ENCODE results near the gene SLC35F2. TPM values are rescaled to one million over a fixed set of nuclear protein-coding genes. Genes with fewer than 3 reads are reported as not detected.

Gene SLC35F2
- total and polyA plus RNA-seq, 2 of the 8 experiments (the other 6 are each of a cell fraction or from before 2014, with no cell fraction given), result 15.1 to 29.7 TPM

GRCh38 chr11:107836851-107837250, 21.7 kb downstream of the SLC35F2 start:
- no peak overlapping the region for H2BK120ac ChIP-seq (replicated peaks; ENCODE audit: low read depth, low read length)
- H3K9me3 ChIP-seq (ENCODE audit: insufficient read depth in 2 of 2, low read depth in 1 of 2, low read length in 1 of 2), result no peaks in the 10 kb centered on the region
- CTCF ChIA-PET (ENCODE audit: partially characterized antibody), result interaction anchor here (0.6 to 1.2 kb wide), 4 partner anchors 11 to 491 kb away, joined by 3 read pairs; no protein-coding TSS in a partner anchor
- H3K27ac ChIP-seq (ENCODE audit: low read depth, low read length), result no peak overlapping the region
- H3K18ac ChIP-seq (ENCODE audit: extremely low read depth, low read length), result no peak overlapping the region
- no peak overlapping the region for H3K14ac ChIP-seq (ENCODE audit: insufficient read length)
- no peaks in the 10 kb centered on the region for H3K36me3 ChIP-seq (ENCODE audit: control insufficient read depth in 2 of 4, insufficient read depth in 4 of 4, low read length in 3 of 4)
- peaks cover 4% of the 10 kb centered on the region; the same call in 1 of the 2 replicates for H3K79me1 ChIP-seq (ENCODE audit: low read depth, low read length)
- H3K4ac ChIP-seq (replicated peaks; ENCODE audit: insufficient read length, low read depth, low read length), result no peak overlapping the region
- peaks cover 0 to 5% (median 2%) of the 10 kb centered on the region in 4 experiments; a peak in 4 of 7 replicates for H3K4me1 ChIP-seq (replicated peaks in 1 of 4; ENCODE audit: control insufficient read depth in 3 of 4, insufficient read depth in 4 of 4, low read length in 3 of 4)
- H2AK5ac ChIP-seq (ENCODE audit: low read depth, low read length), result no peak overlapping the region
- H3K4me3 ChIP-seq (ENCODE audit: extremely low read depth in 1 of 4, insufficient read depth in 2 of 4, low read depth in 3 of 4, low read length in 4 of 4), result no peak overlapping the region
- TF ChIP-seq RXRA (IDR thresholded peaks at IDR 0.05; ENCODE audit: insufficient read depth, low read depth, low read length) (no peak), MAX (IDR thresholded peaks at IDR 0.05) (no peak), JUND (IDR thresholded peaks at IDR 0.05; ENCODE audit: low read length) (no peak), EGR1 (IDR thresholded peaks at IDR 0.05; ENCODE audit: borderline replicate concordance, low read depth, low read length) (no peak), EP300 (IDR thresholded peaks at IDR 0.05; ENCODE audit: borderline replicate concordance in 1 of 2, low read depth in 2 of 2, low read length in 2 of 2) (no peak)
- H3K4me2 ChIP-seq (ENCODE audit: insufficient read depth in 1 of 2, low read depth in 2 of 2, low read length in 2 of 2), result no peak overlapping the region
- no peak overlapping the region for H2AFZ ChIP-seq (ENCODE audit: low read length)
- H4K8ac ChIP-seq (ENCODE audit: extremely low read depth, insufficient read depth, low read length), result no peak overlapping the region
- no peaks in the 10 kb centered on the region for H3K23me2 ChIP-seq (ENCODE audit: low read depth, low read length)
- H3K79me2 ChIP-seq (ENCODE audit: control insufficient read depth in 1 of 2, insufficient read depth in 2 of 2, low read length in 2 of 2), result peaks cover 0 to 26% of the 10 kb centered on the region in 2 experiments; a peak in 2 of 4 replicates
- no peak overlapping the region for H3K56ac ChIP-seq (replicated peaks; ENCODE audit: insufficient read length, low read depth, low read length)
- peaks cover 0 to 2% (median 0%) of the 10 kb centered on the region in 4 experiments; a peak in 1 of 7 replicates for H3K27me3 ChIP-seq (replicated peaks in 1 of 4; ENCODE audit: control insufficient read depth in 3 of 4, extremely low read depth in 1 of 4, insufficient read depth in 3 of 4, low read length in 3 of 4)
- peaks cover 3 to 5% of the 10 kb centered on the region in 2 experiments for H4K20me1 ChIP-seq (replicated peaks in 1 of 2; ENCODE audit: control insufficient read depth in 1 of 2, insufficient read depth in 2 of 2, low read length in 2 of 2)
- POLR2A ChIA-PET (ENCODE audit: partially characterized antibody), result interaction anchor here (1.5 kb wide), 1 partner anchor 11 kb away, joined by 6 read pairs; no protein-coding TSS in a partner anchor
- DNase-seq (ENCODE audit: low read depth in 1 of 2, low spot score in 2 of 2), result no peak
- no peak overlapping the region for H3K23ac ChIP-seq (ENCODE audit: insufficient read length)
- H4K91ac ChIP-seq (replicated peaks; ENCODE audit: insufficient read length, low read length), result no peak overlapping the region
- no peak overlapping the region for H2BK20ac ChIP-seq (ENCODE audit: low read length)
- no peak overlapping the region for H2BK15ac ChIP-seq (ENCODE audit: low read length)
- no peak for FAIRE-seq
- no peak overlapping the region for H4K5ac ChIP-seq (ENCODE audit: insufficient read length, low read depth, low read length)
- no peak overlapping the region for H3K9ac ChIP-seq (replicated peaks in 1 of 4; ENCODE audit: extremely low read depth in 1 of 4, low read depth in 3 of 4, low read length in 3 of 4)
- H2BK5ac ChIP-seq (ENCODE audit: low read depth, low read length), result no peak overlapping the region
- H2BK12ac ChIP-seq (ENCODE audit: low read depth, low read length), result no peak overlapping the region
- WGBS, 2 experiments (ENCODE audit: extremely low coverage in 1 of 2, insufficient coverage in 1 of 2, insufficient read length in 1 of 2, insufficient replicate concordance in 2 of 2, low coverage in 1 of 2, low lambda C conversion rate in 2 of 2, missing lambda C conversion rate in 1 of 2), result 83% methylated on average over 3 of the region's 3 CpGs; no CpG with 5 or more reads in 1 of the 2 experiments

Measured in H1 (cell line).